ENCODE measurements around the gene SUPT4H1.

The SUPT4H1 gene

GRCh38 chr17:58305626-58306025 is 46.4 kb downstream of the SUPT4H1 start:
- ATAC-seq (no peak), DNase-seq (no peak)
- H3K27ac Mint-ChIP-seq = no peak overlapping the region
- no peaks in the 10 kb centered on the region for H3K4me1 Mint-ChIP-seq
- no peak overlapping the region for H3K4me3 Mint-ChIP-seq
- H3K27me3 Mint-ChIP-seq = no peaks in the 10 kb centered on the region
- no peaks in the 10 kb centered on the region for H3K9me3 Mint-ChIP-seq

GRCh38 chr17:58304750-58305486 is 47.1 kb downstream of the SUPT4H1 start:
- Mint-ChIP-seq H3K27ac (peak overlapping the region in 1 of 2 donors; percentile 62), H3K4me1 (no peaks in the 10 kb centered on the region), H3K27me3 (no peaks in the 10 kb centered on the region), H3K4me3 (no peak overlapping the region), H3K9me3 (no peaks in the 10 kb centered on the region)
- ATAC-seq = no peak
- DNase-seq = no peak

GRCh38 chr17:58303971-58304749 is 47.8 kb downstream of the SUPT4H1 start:
- H3K27me3 Mint-ChIP-seq = no peaks in the 10 kb centered on the region
- H3K4me3 Mint-ChIP-seq = no peak overlapping the region
- peak; percentile 57 to 68 for DNase-seq
- ATAC-seq = peak; percentile 88
- peak overlapping the region; percentile 1 to 27 for H3K27ac Mint-ChIP-seq
- no peaks in the 10 kb centered on the region for H3K9me3 Mint-ChIP-seq
- no peaks in the 10 kb centered on the region for H3K4me1 Mint-ChIP-seq

GRCh38 chr17:58302919-58303585 is 48.9 kb downstream of the SUPT4H1 start:
- Mint-ChIP-seq H3K9me3 (no peaks in the 10 kb centered on the region), H3K4me3 (no peak overlapping the region), H3K4me1 (no peaks in the 10 kb centered on the region), H3K27ac (no peak overlapping the region), H3K27me3 (no peaks in the 10 kb centered on the region)
- ATAC-seq = no peak
- DNase-seq = no peak

GRCh38 chr17:58302171-58302918 is 49.7 kb downstream of the SUPT4H1 start:
- no peak for DNase-seq
- H3K27ac Mint-ChIP-seq = peak overlapping the region in 1 of 2 donors; percentile 54

GRCh38 chr17:58301504-58302150 is 50.4 kb downstream of the SUPT4H1 start:
- H3K4me1 Mint-ChIP-seq = no peaks in the 10 kb centered on the region
- no peak for DNase-seq
- no peak overlapping the region for H3K27ac Mint-ChIP-seq
- no peak overlapping the region for H3K4me3 Mint-ChIP-seq
- H3K27me3 Mint-ChIP-seq = no peaks in the 10 kb centered on the region
- no peak for ATAC-seq
- H3K9me3 Mint-ChIP-seq = no peaks in the 10 kb centered on the region

More at GRCh38 chr17:58302171-58302918, 49.7 kb downstream of the SUPT4H1 start:
- Mint-ChIP-seq H3K4me1 (no peaks in the 10 kb centered on the region), H3K4me3 (no peak overlapping the region), H3K27me3 (no peaks in the 10 kb centered on the region), H3K9me3 (no peaks in the 10 kb centered on the region)
- ATAC-seq = no peak

- Mint-ChIP-seq H3K27me3 (no peaks in the 10 kb centered on the region), H3K9me3 (no peaks in the 10 kb centered on the region), H3K27ac (no peak overlapping the region), H3K4me3 (no peak overlapping the region), H3K4me1 (no peaks in the 10 kb centered on the region)
- ATAC-seq (no peak), DNase-seq (no peak)
These were observed 51.7 kb downstream of the SUPT4H1 start for GRCh38 chr17:58300336-58300735.
